Measurements from ENCODE around the gene SLC2A2. TPM values are rescaled to one million over a fixed set of nuclear protein-coding genes. Genes with fewer than 3 reads are reported as not detected.
A peak's percentile ranks its signal among the peaks of the same experiment; 100 is the strongest.

SLC2A2 gene
- total RNA-seq, 6 experiments from 2014 or later = not detected

- DNase-seq = peak; percentile 80
- no peaks in the 10 kb centered on the region for H3K36me3 Mint-ChIP-seq (ENCODE audit: low read depth)
- peak overlapping the region; percentile 91 for H3K27ac Mint-ChIP-seq
- peaks cover 77% of the 10 kb centered on the region for H3K4me1 Mint-ChIP-seq (ENCODE audit: low read depth)
- no peaks in the 10 kb centered on the region for H3K27me3 Mint-ChIP-seq (ENCODE audit: insufficient read depth)
- no peaks in the 10 kb centered on the region for H3K9me3 Mint-ChIP-seq
- TF ChIP-seq CTCF (IDR thresholded peaks at IDR 0.05) = no peak
- peak overlapping the region; percentile 5; the same call in 1 of the 2 replicates for H3K4me3 Mint-ChIP-seq
These were observed 26.7 kb downstream of the SLC2A2 start for GRCh38 chr3:170999737-171000242.

- no peaks in the 10 kb centered on the region for H3K9me3 Mint-ChIP-seq
- peaks cover 70% of the 10 kb centered on the region for H3K4me1 Mint-ChIP-seq (ENCODE audit: low read depth)
These were observed 28.3 kb downstream of the SLC2A2 start for GRCh38 chr3:170997961-170998913.

GRCh38 chr3:170992854-170993253 lies 33.7 kb downstream of the SLC2A2 start:
- no peaks in the 10 kb centered on the region for H3K27me3 Mint-ChIP-seq (ENCODE audit: insufficient read depth)
- DNase-seq = peak; percentile 36
- peak overlapping the region; percentile 75 for H3K27ac Mint-ChIP-seq
- H3K9me3 Mint-ChIP-seq = no peaks in the 10 kb centered on the region
- H3K4me1 Mint-ChIP-seq (ENCODE audit: low read depth) = peaks cover 33% of the 10 kb centered on the region
- H3K36me3 Mint-ChIP-seq (ENCODE audit: low read depth) = no peaks in the 10 kb centered on the region; the same call in 1 of the 2 replicates
- H3K4me3 Mint-ChIP-seq = no peak overlapping the region
- no peak for TF ChIP-seq CTCF (IDR thresholded peaks at IDR 0.05)

More at GRCh38 chr3:170997961-170998913, 28.3 kb downstream of the SLC2A2 start:
- Mint-ChIP-seq H3K27me3 (ENCODE audit: insufficient read depth) (no peaks in the 10 kb centered on the region), H3K27ac (peak overlapping the region; percentile 76), H3K4me3 (peak overlapping the region; percentile 65), H3K36me3 (ENCODE audit: low read depth) (no peaks in the 10 kb centered on the region; the same call in 1 of the 2 replicates)
- DNase-seq = peak; percentile 30
- TF ChIP-seq CTCF (IDR thresholded peaks at IDR 0.05) = no peak

- Mint-ChIP-seq H3K27me3 (ENCODE audit: insufficient read depth) (no peaks in the 10 kb centered on the region), H3K36me3 (ENCODE audit: low read depth) (no peaks in the 10 kb centered on the region; the same call in 1 of the 2 replicates), H3K27ac (no peak overlapping the region)
These were observed 34.9 kb downstream of the SLC2A2 start for GRCh38 chr3:170991664-170992063.

More at GRCh38 chr3:170991664-170992063, 34.9 kb downstream of the SLC2A2 start:
- Mint-ChIP-seq H3K9me3 (no peaks in the 10 kb centered on the region), H3K4me3 (no peak overlapping the region), H3K4me1 (ENCODE audit: low read depth) (peaks cover 23% of the 10 kb centered on the region)
- DNase-seq = no peak
- TF ChIP-seq CTCF (IDR thresholded peaks at IDR 0.05) = no peak

All from HFFc6 (cell line).